Transverse colon (tissue), 3 donors: ENCODE results near the gene UBL3.

Experiments used
- POLR2A ChIP-seq: fragments of 450-650 bp; IDR thresholded peaks from one replicate; pipeline ENCODE4 v1.6.1; 2016; ENCODE audit warnings: antibody characterized with exemption, mild to moderate bottlenecking, moderate library complexity
- TF ChIP-seq, protein P1 (sequence below), 5 experiments: fragments of 200-600 bp in 3 of 5; fragments of 450-650 bp in 2 of 5; sonication (generic) in 3 of 5; IDR thresholded peaks; 1 replicate in 2 of 5; 2 replicates in 3 of 5; pipeline ENCODE4 v1.5.1; 2016 to 2017; ENCODE audit warnings: antibody characterized with exemption in 5 of 5, inconsistent platforms in 3 of 5, mild to moderate bottlenecking in 2 of 5, moderate library complexity in 1 of 5

DNA sequence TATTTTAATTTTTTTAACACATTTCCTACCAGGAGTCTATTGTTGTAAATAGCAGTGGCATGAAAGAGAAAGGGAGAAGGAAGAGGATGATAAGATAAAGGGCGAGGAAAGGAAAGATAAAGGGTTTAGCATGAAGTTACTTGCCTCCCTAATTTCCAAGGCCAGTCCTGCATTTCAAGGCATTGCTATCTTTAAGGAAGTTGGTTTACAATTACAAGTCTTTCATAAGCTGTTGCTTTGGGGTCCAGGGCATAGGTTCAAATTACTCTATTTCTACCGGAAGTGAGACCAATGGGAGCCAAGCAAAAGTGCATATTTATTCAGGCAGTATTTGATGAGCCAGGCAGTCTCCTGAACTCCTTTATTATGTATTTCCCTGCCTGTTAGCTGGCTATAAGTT lies 27.7 kb upstream of the UBL3 start:
- no peak for TF ChIP-seq POLR2A
- TF ChIP-seq, protein P1, sequence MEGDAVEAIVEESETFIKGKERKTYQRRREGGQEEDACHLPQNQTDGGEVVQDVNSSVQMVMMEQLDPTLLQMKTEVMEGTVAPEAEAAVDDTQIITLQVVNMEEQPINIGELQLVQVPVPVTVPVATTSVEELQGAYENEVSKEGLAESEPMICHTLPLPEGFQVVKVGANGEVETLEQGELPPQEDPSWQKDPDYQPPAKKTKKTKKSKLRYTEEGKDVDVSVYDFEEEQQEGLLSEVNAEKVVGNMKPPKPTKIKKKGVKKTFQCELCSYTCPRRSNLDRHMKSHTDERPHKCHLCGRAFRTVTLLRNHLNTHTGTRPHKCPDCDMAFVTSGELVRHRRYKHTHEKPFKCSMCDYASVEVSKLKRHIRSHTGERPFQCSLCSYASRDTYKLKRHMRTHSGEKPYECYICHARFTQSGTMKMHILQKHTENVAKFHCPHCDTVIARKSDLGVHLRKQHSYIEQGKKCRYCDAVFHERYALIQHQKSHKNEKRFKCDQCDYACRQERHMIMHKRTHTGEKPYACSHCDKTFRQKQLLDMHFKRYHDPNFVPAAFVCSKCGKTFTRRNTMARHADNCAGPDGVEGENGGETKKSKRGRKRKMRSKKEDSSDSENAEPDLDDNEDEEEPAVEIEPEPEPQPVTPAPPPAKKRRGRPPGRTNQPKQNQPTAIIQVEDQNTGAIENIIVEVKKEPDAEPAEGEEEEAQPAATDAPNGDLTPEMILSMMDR (IDR thresholded peaks at IDR 0.05): no peak
